Mammary epithelial cell (primary cell): Measurements from ENCODE around the gene NHLRC2.

Experiments used
- CTCF ChIP-seq, 2 donors: IDR thresholded peaks in 1 of 2; conservative IDR thresholded peaks in 1 of 2; 2 replicates each; pipeline ENCODE4 v1.5.1; 2011 to 2012; ENCODE audit warnings: inconsistent platforms in 2 of 2, low read length in 2 of 2, mild to moderate bottlenecking in 2 of 2, control low read depth in 1 of 2, low read depth in 1 of 2; ENCODE audit not compliant: insufficient read depth in 1 of 2; ENCODE audit errors: extremely low read depth in 1 of 2
- EZH2 ChIP-seq: IDR thresholded peaks from 2 replicates; pipeline ENCODE4 v1.6.1; 2012; ENCODE audit warnings: low read length, inconsistent platforms, borderline replicate concordance

DNA sequence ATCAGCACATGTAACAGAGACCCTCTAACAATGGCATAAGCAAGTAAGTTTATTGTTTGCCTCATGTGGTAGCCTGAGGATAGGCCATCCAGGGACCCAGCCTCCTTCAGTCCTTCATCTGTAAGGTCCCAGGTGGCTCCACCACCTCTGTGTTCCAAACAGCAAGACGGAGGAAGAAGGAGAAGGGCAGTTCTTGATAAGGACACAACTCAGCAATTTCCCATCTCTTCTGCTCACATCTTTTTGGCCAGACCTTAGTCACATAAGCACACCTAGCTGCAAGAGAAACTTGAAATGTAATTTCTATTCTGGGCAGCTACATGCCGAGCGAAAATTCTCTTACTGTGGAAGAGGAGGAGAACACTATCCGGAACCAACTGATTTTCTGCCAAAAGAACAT is 34.5 kb upstream of the NHLRC2 start:
- no peak for TF ChIP-seq CTCF (conservative IDR thresholded peaks at IDR 0.05 in 1 of 2, IDR thresholded peaks at IDR 0.05 in 1 of 2; ENCODE audit: extremely low read depth in 1 of 2, insufficient read depth in 1 of 2, low read depth in 1 of 2, low read length in 2 of 2)
- TF ChIP-seq EZH2, result no peak
